Body of pancreas (tissue), 4 donors: ENCODE measurements around the gene BCL11B.

Source experiments
- POLR2A ChIP-seq, 3 donors: fragments of 450-650 bp; IDR thresholded peaks; one replicate each; pipeline ENCODE4 v1.6.1; 2016; ENCODE audit warnings: antibody characterized with exemption in 3 of 3, mild to moderate bottlenecking in 2 of 3
- TF ChIP-seq, protein P1 (sequence below), 7 experiments: fragments of 450-650 bp in 4 of 7; fragments of 200-600 bp in 3 of 7; sonication (generic) in 3 of 7; IDR thresholded peaks; one replicate each; pipeline ENCODE4 v1.5.1; 2016 to 2019; ENCODE audit warnings: antibody characterized with exemption in 7 of 7

DNA sequence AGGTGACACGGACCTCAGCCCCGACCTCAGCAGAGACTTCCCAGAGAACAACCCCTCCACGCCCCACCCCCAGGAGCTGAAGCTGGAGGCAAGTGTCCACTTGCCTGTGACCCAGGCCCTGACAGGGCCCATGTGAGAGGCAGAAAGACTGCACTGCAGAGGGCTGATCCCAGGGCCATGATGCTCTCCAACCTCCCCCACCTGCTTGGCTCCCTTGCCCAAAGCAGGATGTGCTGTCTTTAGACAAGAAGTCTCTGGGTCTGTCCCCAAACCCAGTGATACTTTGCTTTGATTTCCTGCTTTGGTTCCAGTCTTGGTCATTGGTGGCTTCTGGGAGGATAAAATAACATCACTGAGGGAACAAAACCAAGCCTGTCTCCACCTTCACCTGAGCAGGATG, 59.4 kb downstream of the BCL11B start:
- TF ChIP-seq POLR2A (IDR thresholded peaks at IDR 0.05) = no peak
- TF ChIP-seq, protein P1, sequence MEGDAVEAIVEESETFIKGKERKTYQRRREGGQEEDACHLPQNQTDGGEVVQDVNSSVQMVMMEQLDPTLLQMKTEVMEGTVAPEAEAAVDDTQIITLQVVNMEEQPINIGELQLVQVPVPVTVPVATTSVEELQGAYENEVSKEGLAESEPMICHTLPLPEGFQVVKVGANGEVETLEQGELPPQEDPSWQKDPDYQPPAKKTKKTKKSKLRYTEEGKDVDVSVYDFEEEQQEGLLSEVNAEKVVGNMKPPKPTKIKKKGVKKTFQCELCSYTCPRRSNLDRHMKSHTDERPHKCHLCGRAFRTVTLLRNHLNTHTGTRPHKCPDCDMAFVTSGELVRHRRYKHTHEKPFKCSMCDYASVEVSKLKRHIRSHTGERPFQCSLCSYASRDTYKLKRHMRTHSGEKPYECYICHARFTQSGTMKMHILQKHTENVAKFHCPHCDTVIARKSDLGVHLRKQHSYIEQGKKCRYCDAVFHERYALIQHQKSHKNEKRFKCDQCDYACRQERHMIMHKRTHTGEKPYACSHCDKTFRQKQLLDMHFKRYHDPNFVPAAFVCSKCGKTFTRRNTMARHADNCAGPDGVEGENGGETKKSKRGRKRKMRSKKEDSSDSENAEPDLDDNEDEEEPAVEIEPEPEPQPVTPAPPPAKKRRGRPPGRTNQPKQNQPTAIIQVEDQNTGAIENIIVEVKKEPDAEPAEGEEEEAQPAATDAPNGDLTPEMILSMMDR (IDR thresholded peaks at IDR 0.05) = no peak
